ENCODE measurements around the gene SNAPC2.
"Not testable (repeated sequence)": the region's sequence is repeated elsewhere in the genome, so short reads cannot be mapped to it uniquely, and the experiment has no call there.

SNAPC2 gene

GRCh38 chr19:7941895-7942596, 21.9 kb downstream of the SNAPC2 start:
- DNase-seq: no peak

DNA sequence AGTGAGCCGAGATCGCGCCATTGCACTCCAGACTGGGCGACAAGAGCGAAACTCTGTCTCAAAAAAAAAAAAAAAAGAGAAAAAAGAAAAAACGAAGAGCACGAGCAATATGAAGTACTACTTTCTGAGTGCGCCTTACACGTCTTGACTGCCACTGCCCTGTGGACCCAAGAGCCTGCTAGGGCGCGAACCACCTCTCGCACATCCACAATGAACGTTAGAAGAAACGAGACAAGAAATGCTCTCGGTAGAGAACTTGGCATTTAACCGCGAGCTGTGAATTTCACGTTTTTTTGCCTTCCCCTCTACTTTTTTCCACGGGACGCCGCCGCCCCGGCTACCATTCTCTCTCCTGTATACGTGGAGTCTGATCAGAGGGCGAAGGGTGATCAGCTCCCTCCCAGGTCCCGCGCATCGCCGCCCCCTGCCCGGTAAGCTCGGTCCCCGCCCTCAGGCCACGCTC, 22.9 kb downstream of the SNAPC2 start:
- no peak for DNase-seq

DNA sequence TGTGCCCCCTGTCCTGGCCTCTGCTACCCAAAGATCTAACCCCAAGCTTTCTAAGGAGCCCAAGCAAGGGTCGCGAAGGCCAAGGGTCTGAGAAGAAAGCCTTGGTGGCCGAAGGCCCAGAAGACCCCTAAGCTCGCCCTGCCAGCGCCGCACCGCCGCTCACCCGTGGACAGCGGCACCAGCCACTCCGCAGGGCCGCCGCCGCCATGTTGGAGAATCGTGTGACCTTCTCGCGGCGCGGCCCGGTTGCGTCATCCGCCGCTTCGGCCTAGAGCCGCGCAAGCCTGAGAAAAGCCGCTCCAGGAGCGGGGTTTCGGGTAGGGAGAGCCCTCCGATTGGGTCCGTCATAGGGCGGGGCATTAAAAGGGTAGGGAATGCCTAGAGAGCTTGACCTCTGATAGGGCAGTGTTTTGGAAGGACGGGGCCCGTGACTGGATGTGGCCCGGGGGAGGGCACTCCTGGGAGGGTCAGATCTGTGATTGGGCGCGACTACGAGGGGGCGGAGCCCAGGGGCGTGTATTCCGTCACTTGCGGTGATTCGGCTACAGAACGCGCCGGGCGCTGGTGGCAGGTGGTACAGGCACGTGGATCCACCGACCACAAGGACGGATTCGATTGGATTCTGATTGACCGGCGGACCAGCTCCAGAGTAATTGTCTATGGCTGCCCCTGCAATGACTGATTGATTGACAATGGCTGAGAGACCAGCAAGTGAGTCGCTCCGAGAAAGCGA, 23.5 kb downstream of the SNAPC2 start, which contains the start of gene TIMM44:
TIMM44 (minus strand) TSS at position 223 of the 733 bp plus-strand sequence; CDS start at position 208, 15 bp downstream.
- DNase-seq: peak; percentile 100

- peak; percentile 94 for DNase-seq
These were observed 24.1 kb downstream of the SNAPC2 start for GRCh38 chr19:7944177-7944761.

- DNase-seq: no peak
These were observed 27.8 kb downstream of the SNAPC2 start for GRCh38 chr19:7947939-7948338.

DNA sequence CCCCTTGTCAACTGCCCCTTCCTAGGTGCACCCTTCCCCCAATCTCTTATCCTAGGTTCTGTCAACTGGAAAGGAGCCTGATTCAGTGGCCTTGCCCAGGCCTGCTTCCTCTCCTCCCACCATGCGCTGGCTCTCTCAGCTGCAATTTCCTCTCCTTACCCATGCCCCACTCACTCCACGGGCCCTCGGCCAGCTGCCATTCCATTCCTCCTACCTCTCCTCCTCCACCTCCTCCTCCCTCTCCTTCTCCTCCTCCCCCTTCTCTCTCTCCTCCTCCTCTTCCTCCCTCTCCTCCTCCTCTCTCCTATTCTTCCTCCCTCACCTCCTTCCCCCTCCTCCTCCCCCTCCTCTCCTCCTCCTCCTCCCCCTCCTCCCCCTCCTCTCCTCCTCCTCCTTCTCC, 32.9 kb downstream of the SNAPC2 start:
- no peak for DNase-seq

DNA sequence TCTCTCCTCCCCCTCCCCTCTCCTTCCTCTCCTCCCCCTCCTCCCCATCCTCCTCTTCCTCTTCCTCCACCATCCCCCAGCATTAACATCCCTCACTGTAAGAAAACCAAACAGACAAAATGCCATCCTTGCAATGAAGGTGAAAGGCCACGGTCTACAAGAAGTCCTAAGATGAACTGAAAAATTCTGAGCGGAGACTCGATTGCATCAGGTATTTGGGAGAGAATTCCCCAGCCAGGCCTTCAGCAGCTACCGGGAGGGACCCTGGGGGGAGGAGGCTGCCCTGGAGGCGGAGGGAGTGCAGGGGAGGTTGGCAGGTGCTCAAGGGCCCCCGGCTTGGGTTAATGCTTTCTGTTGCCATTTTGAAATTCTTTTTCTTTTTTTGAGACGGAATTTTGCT, 33.4 kb downstream of the SNAPC2 start:
- DNase-seq: no peak

GRCh38 chr19:7955696-7956095, 35.6 kb downstream of the SNAPC2 start:
- DNase-seq: no peak

- no peak for DNase-seq
These were observed 39.1 kb downstream of the SNAPC2 start for GRCh38 chr19:7959211-7959610.

- DNase-seq: not testable (repeated sequence)
These were observed 40.9 kb downstream of the SNAPC2 start for GRCh38 chr19:7961082-7961481.

GRCh38 chr19:7961920-7962626, 41.9 kb downstream of the SNAPC2 start:
- no peak for DNase-seq

DNA sequence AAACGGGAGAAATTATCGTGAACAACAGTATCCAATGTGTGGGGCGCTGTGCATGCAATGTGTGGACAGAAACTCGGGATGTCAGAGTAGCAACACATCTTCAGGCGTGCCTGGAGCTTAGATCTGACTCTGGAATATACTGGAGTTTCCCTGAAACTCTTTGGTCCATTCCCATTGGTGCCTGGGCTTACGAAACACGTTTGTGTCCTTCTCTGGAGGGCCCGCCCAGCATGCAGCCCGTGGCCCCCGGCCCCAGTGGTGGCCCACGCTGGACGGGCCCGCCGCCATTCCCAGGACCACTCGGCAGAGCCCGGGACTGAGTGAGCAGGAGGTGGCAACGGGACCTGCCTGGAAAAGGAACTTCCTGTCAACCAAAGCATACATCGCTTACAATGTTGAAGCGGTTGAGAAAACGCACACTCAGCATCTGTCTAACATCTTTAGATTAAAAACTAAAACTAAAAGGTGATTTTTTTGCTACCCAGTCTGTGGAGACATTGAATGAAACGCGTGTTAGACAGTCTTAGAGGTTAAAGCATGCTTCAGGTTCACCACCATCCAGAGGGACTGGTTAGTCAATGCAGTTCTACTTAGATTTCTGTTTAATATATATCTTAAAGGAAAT, 42.6 kb downstream of the SNAPC2 start:
- DNase-seq: no peak

GRCh38 chr19:7963566-7963965, 43.4 kb downstream of the SNAPC2 start:
- no peak for DNase-seq

DNA sequence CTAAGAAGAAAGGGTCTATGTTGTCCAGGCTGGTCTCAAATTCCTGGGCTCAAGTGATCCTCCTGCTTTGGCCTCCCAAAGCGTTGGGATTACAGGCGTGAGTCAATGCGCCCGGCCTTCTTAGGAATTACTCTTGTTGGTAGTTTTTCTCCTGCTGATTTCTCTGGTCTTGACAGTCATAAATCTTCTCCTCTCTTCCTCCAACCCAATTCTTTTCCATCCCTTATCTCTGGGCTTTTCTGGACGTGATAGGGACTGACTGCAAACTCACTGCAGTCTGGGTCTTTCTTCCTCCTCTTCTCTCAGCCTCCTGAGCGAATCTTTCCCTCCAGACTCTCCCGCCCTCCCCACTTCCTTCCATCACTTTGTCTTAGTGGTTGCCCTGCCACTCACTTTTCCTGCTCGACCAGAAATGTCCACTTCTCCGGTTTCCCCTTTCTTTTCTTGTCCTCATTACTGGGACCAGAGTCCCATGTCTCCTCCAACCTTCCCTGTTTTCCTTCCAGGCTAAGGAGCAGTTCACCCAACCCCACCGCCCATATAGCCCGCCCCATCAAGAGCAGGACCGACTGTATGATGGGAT, 45.2 kb downstream of the SNAPC2 start:
- DNase-seq: no peak

- no peak for DNase-seq
These were observed 46.0 kb downstream of the SNAPC2 start for GRCh38 chr19:7965921-7966665.

DNA sequence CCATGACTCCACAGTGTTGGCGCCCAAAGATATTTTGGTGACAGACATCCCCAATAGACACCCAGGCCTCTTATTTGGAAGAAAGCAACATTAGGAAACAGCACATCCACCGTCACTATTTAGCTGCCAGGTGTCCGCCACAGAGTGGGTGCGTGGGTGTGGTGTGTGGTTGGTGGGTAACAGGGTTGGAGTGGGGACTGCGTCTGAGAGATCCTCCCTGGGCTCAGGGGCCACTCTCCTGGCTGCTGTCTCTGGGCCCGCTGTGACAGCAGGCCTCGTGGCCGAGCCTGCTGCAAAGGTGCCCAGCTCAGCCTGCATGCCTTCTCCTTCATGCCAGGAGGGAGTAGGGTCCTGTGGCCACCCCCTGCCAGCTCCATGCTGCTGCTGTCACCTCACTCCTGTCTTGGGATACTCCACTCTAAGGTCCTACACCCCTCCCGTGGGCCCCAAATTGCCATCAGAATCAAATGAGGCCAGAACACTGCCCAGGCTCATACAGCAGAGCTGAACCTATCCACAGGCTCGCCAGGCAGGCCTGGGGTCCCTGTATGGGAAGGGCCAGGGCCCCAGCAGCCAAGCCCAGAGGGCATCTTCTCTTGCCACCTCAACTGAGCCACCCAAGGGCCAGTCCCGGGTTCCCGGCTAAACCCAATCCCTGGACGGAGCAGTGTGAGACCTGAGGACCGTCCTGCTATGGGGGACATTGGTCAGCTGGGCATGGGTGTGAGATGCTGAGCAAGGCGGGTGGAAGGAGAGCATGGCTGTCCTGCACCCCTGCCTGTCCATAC, 48.1 kb downstream of the SNAPC2 start:
- no peak for DNase-seq

GRCh38 chr19:7968796-7969554, 48.8 kb downstream of the SNAPC2 start:
- DNase-seq: no peak

- no peak for DNase-seq
These were observed 49.4 kb downstream of the SNAPC2 start for GRCh38 chr19:7969555-7969939.

DNA sequence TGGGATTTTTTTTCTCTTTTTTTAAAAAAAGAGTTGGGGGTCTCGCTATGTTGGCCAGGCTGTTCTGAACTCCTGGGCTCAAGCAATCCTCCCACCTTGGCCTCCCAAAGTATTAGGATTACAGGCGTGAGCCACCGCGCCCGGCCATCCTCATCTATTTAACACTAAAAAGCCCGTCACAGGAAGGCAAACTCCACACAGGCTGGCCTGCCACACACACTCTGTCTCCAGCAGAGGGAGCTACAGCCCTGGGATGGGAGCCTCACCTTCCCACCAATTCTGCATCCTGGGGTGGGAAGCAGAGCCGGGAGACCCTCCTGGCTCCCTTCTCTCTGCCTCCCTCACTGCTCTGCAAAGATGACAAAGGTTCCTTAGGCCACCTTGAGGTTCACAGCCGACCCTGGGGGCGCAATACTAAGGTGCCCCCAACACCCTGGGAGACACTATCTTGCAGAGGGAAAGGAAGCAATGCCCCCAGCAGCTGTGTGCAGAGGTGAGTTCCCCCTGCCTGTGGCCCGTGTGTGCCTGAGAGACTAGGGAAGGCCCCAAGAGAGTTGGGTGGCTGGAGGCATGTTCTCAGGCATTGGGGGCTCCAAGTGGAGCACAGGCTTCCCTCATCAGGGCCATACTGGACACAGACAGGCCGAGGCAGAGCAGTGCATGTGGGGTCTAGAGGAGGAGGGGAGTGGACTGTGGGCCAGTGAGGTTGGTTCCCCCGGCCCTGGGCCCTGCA, 50.7 kb downstream of the SNAPC2 start:
- peak; percentile 5 for DNase-seq

All from NCI-H345 (cell line).